NCI-H446 treated with DMSO at 0.1 percent for 48 hours (cell line): ENCODE results near the gene RNF10.
"Not testable (repeated sequence)": the region's sequence is repeated elsewhere in the genome, so short reads cannot be mapped to it uniquely, and the experiment has no call there.

Experiments used
- DNase-seq: peaks from one replicate; lab custom pipeline; 2025; lab: John Stamatoyannopoulos, UW

The RNF10 gene

DNA sequence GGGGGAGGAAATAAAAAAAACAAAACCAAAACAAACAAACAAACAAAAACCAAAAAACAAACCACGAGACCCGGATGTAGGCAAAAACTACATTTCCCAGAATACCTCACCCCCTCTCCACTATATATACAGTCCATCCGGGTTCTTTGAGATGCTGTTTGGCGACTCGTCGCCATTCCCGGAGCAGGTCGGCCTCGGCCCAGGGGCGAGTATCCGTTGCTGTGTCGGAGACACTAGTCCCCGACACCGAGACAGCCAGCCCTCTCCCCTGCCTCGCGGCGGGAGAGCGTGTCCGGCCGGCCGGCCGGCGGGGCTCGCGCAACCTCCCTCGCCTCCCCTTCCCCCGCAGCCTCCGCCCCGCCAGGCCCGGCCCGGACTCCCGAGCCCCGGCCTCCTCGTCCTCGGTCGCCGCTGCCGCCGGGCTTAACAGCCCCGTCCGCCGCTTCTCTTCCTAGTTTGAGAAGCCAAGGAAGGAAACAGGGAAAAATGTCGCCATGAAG is at the start of gene RNF10:
Gene RNF10 (plus strand): TSS at position 154 of the 500 bp plus-strand sequence. CDS start 456 bp downstream, outside the sequence.
- peak; percentile 76 for DNase-seq

- no peak for DNase-seq
These were observed 47.9 kb upstream of the RNF10 start for GRCh38 chr12:120485961-120486881.

GRCh38 chr12:120487552-120487951 is 46.6 kb upstream of the RNF10 start:
- not testable (repeated sequence) for DNase-seq

- DNase-seq: no peak
These were observed 46.0 kb upstream of the RNF10 start for GRCh38 chr12:120488057-120488640.

- peak; percentile 36 for DNase-seq
These were observed 45.1 kb upstream of the RNF10 start for GRCh38 chr12:120489018-120489417.

DNA sequence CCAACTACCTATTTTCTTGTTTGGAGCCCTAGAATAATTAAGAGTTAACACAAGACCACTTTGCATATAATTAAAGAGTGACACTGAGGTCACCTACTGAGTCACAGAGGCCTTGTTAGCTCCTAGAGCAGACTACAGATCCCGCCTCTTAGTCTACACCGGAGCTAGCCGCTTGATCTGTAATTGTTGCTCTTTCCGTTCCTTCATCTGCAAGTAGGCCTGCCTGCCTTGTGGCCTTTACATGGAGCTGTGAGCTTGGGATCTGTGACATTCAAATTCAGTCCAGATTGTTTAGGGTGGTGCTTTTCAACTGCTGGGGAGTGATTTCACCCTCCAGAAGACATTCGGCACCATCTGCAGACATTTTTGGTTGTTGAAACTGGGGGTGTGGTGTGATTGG is 43.8 kb upstream of the RNF10 start:
- no peak for DNase-seq

- no peak for DNase-seq
These were observed 43.2 kb upstream of the RNF10 start for GRCh38 chr12:120490833-120491512.

GRCh38 chr12:120495186-120495730 is 38.9 kb upstream of the RNF10 start:
- no peak for DNase-seq

GRCh38 chr12:120495731-120496412 is 38.3 kb upstream of the RNF10 start, which contains the start of gene DYNLL1:
Gene DYNLL1 (plus strand): TSS chr12:120496113. CDS start chr12:120496422, 309 bp downstream.
- DNase-seq: peak; percentile 89

DNA sequence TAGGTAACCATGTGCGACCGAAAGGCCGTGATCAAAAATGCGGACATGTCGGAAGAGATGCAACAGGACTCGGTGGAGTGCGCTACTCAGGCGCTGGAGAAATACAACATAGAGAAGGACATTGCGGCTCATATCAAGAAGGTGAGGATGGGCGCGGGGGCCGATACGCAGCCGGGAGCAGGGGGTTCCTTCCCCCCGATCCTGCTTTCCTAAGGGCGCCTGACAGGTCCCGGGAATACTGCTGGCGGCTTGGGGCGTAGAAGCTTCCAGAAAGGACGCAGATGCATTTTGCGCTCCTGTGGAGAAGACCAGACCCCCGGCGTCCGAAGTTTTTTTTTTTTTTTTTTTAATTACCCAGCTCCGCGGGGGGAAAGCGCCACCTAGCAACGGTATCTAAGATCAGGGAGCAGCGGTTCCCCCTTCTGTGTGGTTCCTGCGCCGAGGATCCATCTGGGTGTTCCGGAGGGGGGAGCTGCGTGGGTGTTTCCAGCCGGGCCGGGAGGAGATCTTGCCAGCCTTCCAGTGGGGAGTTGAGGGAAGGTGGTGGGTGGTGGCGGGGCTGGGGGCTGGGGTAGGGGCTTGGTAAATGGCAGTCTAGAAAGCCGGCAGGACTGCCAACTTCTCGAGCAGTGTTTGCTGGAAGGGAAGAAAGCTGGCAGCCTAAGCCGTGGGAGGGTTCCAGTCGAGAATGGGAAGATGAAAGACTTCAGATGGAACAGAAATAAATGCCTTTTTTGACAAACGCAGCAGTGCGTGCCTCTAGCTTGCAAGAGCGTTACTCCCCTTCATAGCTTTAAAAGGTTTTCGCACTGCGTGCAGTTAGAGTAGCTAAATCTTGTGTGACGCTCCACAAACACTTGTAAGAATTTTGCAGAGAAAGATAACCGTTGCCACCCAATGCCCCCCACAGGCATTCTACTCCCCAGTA is 37.5 kb upstream of the RNF10 start:
- DNase-seq: no peak

DNA sequence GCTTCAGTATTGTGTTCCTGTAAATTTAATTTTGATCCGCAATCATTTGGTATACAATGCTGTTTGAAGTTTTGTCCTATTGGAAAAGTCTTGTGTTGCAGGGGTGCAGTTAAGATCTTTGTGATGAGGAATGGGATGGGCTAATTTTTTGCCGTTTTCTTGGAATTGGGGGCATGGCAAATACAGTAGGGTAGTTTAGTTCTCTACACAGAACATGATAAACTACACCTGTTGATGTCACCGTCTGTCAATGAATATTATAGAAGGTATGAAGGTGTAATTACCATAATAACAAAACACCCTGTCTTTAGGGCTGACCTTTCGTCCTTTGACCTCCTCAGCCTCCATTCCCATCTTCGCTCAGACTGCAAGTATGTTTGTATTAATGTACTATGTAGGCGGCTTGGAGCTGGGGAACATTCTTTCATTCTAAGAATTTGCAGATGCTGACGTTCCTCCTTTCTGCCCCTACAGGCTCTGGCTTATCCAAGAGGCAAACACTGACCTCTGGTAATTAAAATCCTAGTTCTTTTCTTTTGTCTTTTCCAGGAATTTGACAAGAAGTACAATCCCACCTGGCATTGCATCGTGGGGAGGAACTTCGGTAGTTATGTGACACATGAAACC is 36.5 kb upstream of the RNF10 start:
- no peak for DNase-seq

- no peak for DNase-seq
These were observed 35.2 kb upstream of the RNF10 start for GRCh38 chr12:120498870-120499515.

DNA sequence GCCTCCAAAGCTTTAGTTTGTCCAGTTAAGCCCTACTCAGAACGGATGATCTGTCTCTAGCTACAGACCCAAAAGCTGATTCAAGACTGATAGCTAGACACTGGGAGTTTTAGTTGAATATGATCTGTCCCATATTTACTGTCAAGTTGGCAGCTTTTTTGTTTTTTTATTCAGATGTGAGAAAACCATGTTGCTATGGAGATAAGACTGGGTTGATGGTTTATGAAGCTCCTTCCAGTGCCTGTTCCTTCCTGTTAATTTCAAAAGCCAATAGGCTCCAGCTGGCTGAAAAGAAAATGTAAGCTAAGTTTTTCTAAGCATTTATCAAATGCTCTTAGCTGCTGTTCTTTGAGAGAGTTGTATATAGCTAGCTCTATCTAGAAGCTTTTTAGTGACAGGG is 33.6 kb upstream of the RNF10 start:
- DNase-seq: no peak

- no peak for DNase-seq
These were observed 29.6 kb upstream of the RNF10 start for GRCh38 chr12:120504587-120504986.

GRCh38 chr12:120508537-120508936 is 25.6 kb upstream of the RNF10 start:
- DNase-seq: no peak

DNA sequence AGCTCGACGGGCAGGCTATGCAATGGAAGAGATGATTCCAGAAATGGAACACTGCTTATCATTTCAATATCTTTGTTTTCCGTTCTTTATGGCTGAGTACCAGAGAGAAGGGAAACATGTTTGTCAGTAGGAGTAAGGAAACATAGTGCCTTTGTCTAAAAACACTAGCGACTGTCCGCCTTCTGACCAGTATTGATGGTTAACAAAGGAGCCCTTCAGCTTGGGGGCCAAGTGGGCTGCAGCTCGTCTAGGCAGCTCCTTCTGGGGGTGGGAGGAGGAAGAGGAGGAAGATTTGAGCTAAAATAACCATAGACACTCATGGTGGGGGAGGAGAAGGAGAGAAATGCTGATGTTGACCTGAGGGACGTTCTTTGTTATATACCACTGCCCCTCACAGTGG is 20.2 kb upstream of the RNF10 start:
- no peak for DNase-seq

- no peak for DNase-seq
These were observed 18.7 kb upstream of the RNF10 start for GRCh38 chr12:120515496-120515895.

GRCh38 chr12:120519324-120519723 is 14.8 kb upstream of the RNF10 start:
- DNase-seq: not testable (repeated sequence)

DNA sequence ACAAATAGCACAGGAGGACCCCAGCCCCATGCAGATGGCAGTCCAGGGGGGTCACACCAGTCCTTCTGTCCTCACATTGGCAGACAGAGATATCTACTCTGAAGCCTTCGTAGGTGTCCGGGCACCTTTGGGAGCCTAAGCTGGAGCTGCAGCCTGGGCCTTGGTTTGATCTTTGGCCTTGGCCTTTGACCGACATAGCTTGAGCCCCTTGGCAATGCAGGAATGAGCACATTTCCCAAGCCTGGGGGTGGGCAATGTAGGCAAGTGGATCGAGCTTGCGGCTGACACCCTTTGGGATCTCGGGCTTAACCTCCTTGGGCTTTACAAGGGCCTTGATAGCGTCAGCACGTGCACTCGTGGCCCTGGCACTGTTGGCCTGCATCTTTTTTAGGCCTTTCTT is 11.6 kb upstream of the RNF10 start:
- DNase-seq: no peak
